Large intestine (tissue), 3 donors: ENCODE results near the gene PLCXD3. TPM values are rescaled to one million over a fixed set of nuclear protein-coding genes. Genes with fewer than 3 reads are reported as not detected.

Experiments used
- DNase-seq, 2 donors: peaks; one replicate each; pipeline versions ENCODE4 v3.0.0 to v3.0.0-alpha.2; 2013
- H3K27ac ChIP-seq: one replicate; pipeline ENCODE4 v1.5.1; 2013; ENCODE audit warnings: low read length
- H3K27me3 ChIP-seq: 2 replicates; pipeline ENCODE4 v1.6.1; 2013; ENCODE audit warnings: low read length; ENCODE audit not compliant: control insufficient read depth, insufficient read depth
- H3K36me3 ChIP-seq: 2 replicates; pipeline ENCODE4 v1.6.1; 2013; ENCODE audit warnings: low read length; ENCODE audit not compliant: control insufficient read depth, insufficient read depth
- H3K4me1 ChIP-seq: one replicate; pipeline ENCODE4 v1.6.1; 2013; ENCODE audit warnings: low read length; ENCODE audit not compliant: control insufficient read depth, insufficient read depth
- H3K4me3 ChIP-seq: one replicate; pipeline ENCODE4 v1.5.1; 2013; ENCODE audit warnings: low read length
- H3K9me3 ChIP-seq: one replicate; pipeline ENCODE4 v1.6.1; 2013; ENCODE audit warnings: mild to moderate bottlenecking, low read depth, low read length, moderate library complexity; ENCODE audit not compliant: control insufficient read depth
- WGBS: methylation state at CpG from one replicate; pipeline ENCODE4 v1.1.5; 2013; ENCODE audit warnings: low lambda C conversion rate; ENCODE audit not compliant: insufficient coverage; 5-methylcytosine and 5-hydroxymethylcytosine counted together
- polyA plus RNA-seq: library from polyadenylated mRNA; unstranded; fragments of 120-200 nt; gene quantifications from one replicate; pipeline ENCODE4 v1.2.1, GENCODE V29; 2013

PLCXD3 gene
- polyA plus RNA-seq, 1 donor: 4.9 TPM

DNA sequence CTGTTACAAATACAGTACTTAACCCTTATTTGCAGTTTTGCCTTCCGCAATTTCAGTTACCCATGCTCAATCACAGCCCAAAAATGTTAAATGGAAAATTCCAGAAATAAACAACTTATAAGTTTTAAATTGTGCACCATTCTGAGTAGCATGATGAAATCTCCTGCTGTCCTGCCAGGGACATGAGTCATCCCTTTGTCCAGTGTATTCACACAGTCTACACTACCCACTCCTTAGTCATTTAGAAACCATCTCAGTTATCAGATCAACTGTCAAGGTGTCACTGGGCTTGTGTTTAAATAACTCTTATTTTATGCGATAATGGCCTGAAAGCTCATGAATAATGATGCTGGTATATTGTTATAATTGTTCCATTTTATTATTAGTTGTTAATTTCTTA is 95.8 kb downstream of the PLCXD3 start:
- no peaks in the 10 kb centered on the region for H3K36me3 ChIP-seq
- 91% methylated on average over 1 of the region's 2 CpGs for WGBS

DNA sequence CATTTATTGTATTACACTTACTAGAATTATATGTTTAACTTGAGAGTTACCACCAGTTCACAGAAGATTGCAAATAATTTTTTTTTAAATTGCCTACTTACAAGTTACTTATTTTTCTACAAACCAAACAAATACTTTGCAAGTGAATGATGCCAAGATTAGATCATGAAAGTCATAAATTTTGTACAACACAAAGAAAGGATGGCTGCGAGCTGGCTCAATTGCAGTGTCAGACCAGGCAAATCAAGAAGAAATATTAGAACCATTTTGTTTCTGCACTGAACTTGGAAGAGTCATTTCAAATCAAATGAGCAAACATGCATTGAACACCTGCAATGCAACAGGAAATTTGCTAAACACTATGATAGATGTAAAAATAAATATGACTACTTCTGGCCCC is 97.3 kb downstream of the PLCXD3 start:
- H3K4me1 ChIP-seq: peaks cover 14% of the 10 kb centered on the region
- whole genome bisulfite sequencing: 29% methylated on average over 1 of the region's 1 CpG
- no peaks in the 10 kb centered on the region for H3K36me3 ChIP-seq

More for the DNA sequence above, 95.8 kb downstream of the PLCXD3 start:
- Histone ChIP-seq H3K27me3 (no peaks in the 10 kb centered on the region), H3K27ac (no peak overlapping the region), H3K4me3 (no peak overlapping the region), H3K9me3 (no peaks in the 10 kb centered on the region), H3K4me1 (peaks cover 3% of the 10 kb centered on the region)
- DNase-seq: peak; percentile 20 to 40

DNA sequence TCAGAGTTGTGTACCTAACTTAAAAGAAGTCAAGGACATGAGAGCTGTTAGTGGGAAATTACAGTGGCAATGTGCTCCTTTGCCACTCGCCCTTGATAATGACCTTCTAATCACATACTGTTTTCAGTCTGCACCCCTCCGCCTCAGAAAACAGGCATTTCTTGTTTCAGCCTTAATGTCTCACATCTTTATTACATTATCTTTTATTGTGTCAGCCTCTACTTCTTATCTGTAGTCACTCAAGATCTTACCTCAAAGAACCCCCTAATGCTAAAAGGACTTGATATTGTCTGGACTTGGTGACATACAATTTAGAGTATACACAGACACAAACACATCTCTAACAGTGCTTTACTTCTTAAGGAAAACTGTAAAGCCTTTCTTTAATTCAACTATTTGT is 97.9 kb downstream of the PLCXD3 start:
- H3K27me3 ChIP-seq: no peaks in the 10 kb centered on the region
- no CpG with 5 or more reads among the region's 2 CpGs for WGBS
- H3K27ac ChIP-seq: no peak overlapping the region
- no peaks in the 10 kb centered on the region for H3K36me3 ChIP-seq
- no peak for DNase-seq
- peaks cover 15% of the 10 kb centered on the region for H3K4me1 ChIP-seq
- H3K4me3 ChIP-seq: no peak overlapping the region
- H3K9me3 ChIP-seq: no peaks in the 10 kb centered on the region

More for the DNA sequence above, 97.3 kb downstream of the PLCXD3 start:
- Histone ChIP-seq H3K4me3 (no peak overlapping the region), H3K27ac (no peak overlapping the region), H3K9me3 (no peaks in the 10 kb centered on the region), H3K27me3 (no peaks in the 10 kb centered on the region)
- DNase-seq: no peak

DNA sequence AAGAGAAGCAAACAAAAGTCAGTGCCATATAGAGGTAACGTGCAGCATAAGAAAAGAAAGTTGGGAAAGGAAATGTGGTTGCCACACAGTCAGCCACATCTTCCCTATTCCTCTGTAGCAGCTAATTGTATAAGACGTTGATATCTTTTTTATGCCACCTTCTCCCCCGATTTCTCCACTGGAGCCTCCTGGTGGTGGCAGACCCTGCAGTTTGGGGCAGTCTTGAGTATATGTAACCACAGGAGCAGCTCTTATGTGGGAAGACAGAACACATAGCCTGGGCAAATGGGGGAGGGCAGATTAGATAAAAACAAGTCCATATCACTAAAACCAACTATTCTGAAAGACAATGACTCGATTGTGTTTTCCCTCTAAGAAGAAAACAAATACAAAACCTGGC is 99.7 kb downstream of the PLCXD3 start:
- Histone ChIP-seq H3K27me3 (no peaks in the 10 kb centered on the region), H3K36me3 (no peaks in the 10 kb centered on the region), H3K4me3 (no peak overlapping the region), H3K4me1 (peaks cover 27% of the 10 kb centered on the region), H3K9me3 (no peaks in the 10 kb centered on the region), H3K27ac (no peak overlapping the region)
- no peak for DNase-seq
- no CpG with 5 or more reads among the region's 4 CpGs for WGBS

DNA sequence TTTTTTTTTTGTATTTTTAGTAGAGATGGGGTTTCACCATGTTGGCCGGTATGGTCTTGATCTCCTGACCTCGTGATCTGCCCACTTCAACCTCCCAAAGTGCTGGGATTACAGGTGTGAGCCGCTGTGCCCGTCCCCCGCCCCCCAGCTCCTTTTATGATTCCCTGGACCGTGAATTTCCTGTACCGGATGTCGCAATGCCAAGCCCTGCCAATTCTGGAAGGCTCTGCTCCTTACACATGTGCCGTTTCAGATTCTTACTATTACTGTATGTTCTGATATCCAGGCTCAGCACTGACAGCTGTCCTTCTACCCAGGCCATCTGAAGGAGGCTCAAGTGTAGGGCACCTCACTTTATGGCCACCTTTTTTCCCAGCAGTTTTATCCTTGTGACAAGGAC is 100.1 kb downstream of the PLCXD3 start:
- DNase-seq: no peak
- Histone ChIP-seq H3K36me3 (no peaks in the 10 kb centered on the region), H3K4me1 (peaks cover 31% of the 10 kb centered on the region), H3K27ac (no peak overlapping the region), H3K4me3 (no peak overlapping the region), H3K9me3 (no peaks in the 10 kb centered on the region), H3K27me3 (no peaks in the 10 kb centered on the region)
- no CpG with 5 or more reads among the region's 9 CpGs for WGBS

DNA sequence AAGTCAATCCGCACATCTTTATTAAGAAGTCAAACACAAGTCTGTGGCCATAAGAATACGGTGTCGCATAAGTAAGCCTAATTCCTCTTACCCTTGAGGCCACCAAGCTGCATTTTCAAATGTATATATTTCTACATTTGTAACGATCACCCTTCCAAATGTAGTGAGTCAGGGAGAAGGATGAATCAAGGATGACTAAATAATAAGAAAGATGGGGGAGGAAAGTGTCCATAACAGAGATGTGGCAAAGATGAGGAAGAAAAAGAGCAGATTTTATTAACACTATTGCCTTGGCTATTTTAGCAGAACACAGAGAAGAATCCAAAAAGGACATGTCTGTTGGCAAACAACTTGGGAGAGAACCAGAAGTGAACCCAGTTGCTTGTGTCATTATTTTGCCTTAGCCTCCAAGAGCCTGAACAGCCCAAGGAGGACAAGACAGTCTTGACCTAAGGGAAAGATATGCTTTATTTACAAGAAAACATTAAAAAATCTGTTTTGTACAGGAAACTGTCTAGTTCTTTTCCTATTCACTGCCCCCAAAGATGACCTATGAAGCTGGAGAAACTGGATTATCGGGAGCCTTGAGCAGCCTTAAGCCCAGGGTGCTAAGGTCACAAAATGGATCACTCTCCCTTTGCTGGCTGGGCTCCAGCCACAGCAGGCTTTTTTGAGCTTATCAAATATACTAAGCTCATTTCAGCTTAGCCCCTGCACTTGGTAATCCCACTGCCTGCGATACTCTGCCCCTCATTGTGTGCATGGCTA is 101.5 kb downstream of the PLCXD3 start:
- H3K9me3 ChIP-seq: no peaks in the 10 kb centered on the region
- no peak overlapping the region for H3K27ac ChIP-seq
- no peaks in the 10 kb centered on the region for H3K36me3 ChIP-seq
- H3K4me1 ChIP-seq: peaks cover 38% of the 10 kb centered on the region
- no peaks in the 10 kb centered on the region for H3K27me3 ChIP-seq
- WGBS: 86% methylated on average over 5 of the region's 6 CpGs
- peak; percentile 24 to 68 for DNase-seq
- H3K4me3 ChIP-seq: no peak overlapping the region

DNA sequence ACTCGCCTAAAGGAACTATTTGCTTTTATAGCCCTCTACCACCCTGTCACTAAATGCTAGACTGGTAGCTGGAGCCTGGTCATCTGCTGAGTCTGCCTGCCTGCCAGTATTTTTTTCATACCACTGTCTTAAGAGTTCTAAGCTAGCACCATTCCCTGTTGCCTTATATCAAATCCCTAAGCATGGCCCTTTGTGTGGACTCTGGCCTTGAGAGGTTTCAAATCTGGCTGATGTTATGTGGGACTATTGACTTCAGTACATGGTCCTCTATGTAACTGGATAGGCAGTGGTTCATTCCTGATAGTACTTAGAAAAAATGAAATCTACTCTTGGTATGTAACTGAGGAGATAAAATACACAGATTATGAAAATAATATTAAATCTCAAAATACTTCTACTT is 103.5 kb downstream of the PLCXD3 start:
- WGBS: 17% methylated on average over 1 of the region's 1 CpG
- no peak overlapping the region for H3K4me3 ChIP-seq
- DNase-seq: peak; percentile 64 to 82
- H3K9me3 ChIP-seq: no peaks in the 10 kb centered on the region
- H3K4me1 ChIP-seq: peaks cover 35% of the 10 kb centered on the region
- H3K27ac ChIP-seq: peak overlapping the region; percentile 88
- H3K27me3 ChIP-seq: no peaks in the 10 kb centered on the region
- no peaks in the 10 kb centered on the region for H3K36me3 ChIP-seq

DNA sequence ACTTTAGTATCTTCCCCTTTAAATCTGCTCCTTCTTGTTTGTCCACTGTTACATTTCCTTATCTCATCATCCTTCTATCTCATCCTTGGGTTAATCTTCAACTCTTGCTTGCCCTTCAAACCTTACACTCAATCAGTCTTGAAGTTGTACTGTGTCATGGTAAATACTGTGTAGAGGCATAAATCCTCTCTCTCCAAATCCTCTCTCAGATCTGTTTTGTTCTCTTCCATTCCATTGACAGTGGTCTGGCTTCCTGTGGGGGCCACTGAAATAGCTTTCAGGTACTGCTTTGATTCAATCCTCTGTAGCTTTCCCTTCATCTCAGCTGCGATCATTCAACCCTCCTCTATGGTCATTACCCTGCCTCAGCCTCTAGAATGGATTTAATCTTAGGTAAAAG is 104.0 kb downstream of the PLCXD3 start:
- WGBS: 11% methylated on average over 1 of the region's 1 CpG
- peak overlapping the region; percentile 88 for H3K27ac ChIP-seq
- no peaks in the 10 kb centered on the region for H3K27me3 ChIP-seq
- no peak overlapping the region for H3K4me3 ChIP-seq
- H3K9me3 ChIP-seq: no peaks in the 10 kb centered on the region
- DNase-seq: peak; percentile 62 to 84
- H3K4me1 ChIP-seq: peaks cover 35% of the 10 kb centered on the region
- H3K36me3 ChIP-seq: no peaks in the 10 kb centered on the region

DNA sequence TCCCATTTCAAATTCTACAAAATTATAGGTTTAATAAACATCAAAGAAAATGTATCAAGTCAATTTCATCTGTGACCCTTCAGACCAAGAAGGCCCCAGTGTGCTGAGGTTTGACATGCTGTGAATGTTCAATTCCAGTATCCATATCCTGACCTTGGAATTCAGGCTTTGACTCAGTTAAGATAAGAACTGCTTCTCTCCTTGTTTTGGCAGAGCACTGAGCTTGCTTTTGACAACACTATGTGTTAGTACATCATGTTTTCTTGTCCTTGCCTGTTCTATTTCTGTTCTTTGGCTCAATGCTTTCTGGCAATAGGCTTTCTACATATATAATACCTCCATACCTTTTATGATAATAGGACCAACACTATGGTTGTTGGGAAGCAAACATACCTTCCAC is 105.6 kb downstream of the PLCXD3 start:
- Histone ChIP-seq H3K4me1 (peaks cover 35% of the 10 kb centered on the region), H3K27ac (peak overlapping the region; percentile 88), H3K27me3 (no peaks in the 10 kb centered on the region), H3K4me3 (no peak overlapping the region), H3K36me3 (no peaks in the 10 kb centered on the region), H3K9me3 (no peaks in the 10 kb centered on the region)
- peak in 1 of 2 donors; percentile 7 for DNase-seq

DNA sequence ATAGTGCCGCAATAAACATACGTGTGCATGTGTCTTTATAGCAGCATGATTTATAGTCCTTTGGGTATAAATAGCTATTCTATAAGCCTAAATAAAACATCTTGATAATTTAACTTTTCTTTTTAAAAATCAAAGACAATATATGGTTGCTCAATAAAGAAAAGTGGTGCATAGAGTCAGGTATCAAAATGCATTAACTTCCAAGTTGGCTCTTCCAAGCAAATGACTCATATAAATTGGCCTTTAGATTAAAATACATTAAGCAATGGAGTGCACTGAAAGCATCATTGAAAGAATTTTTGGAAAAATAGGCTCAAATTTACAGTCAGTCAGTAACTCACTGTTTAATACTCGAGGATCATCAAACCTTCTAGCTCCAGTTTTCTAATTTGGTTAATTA is 106.6 kb downstream of the PLCXD3 start:
- WGBS: 100% methylated on average over 1 of the region's 3 CpGs
- peaks cover 28% of the 10 kb centered on the region for H3K4me1 ChIP-seq

DNA sequence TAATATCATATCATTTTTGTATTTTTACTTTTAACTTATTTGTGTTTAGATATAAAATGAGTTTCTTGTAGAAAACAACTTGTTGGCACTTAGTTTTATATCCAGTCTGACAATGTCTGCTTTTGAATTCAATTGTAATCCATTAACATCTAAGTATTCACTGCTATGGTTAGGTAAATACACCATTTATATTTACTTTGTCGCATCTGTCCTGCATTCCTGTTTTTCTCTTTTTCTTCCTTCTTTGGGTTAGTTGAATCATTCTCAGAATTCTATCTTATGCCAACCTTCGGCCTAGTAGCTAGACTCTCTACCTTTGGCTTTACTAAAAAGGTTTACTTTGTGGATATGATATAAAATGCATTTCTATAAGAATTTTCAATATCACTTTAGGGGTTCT is 107.6 kb downstream of the PLCXD3 start:
- Histone ChIP-seq H3K9me3 (peaks cover 7% of the 10 kb centered on the region), H3K36me3 (no peaks in the 10 kb centered on the region), H3K27ac (no peak overlapping the region), H3K27me3 (no peaks in the 10 kb centered on the region), H3K4me3 (no peak overlapping the region), H3K4me1 (peaks cover 24% of the 10 kb centered on the region)
- DNase-seq: no peak
- 71% methylated on average over 1 of the region's 2 CpGs for WGBS

More for the DNA sequence above, 106.6 kb downstream of the PLCXD3 start:
- Histone ChIP-seq H3K36me3 (no peaks in the 10 kb centered on the region), H3K27me3 (no peaks in the 10 kb centered on the region), H3K27ac (no peak overlapping the region), H3K4me3 (no peak overlapping the region), H3K9me3 (peaks cover 7% of the 10 kb centered on the region)
- DNase-seq: no peak
